Measurements from ENCODE around the gene MORN5.
A peak's percentile ranks its signal among the peaks of the same experiment; 100 is the strongest.

The MORN5 gene

GRCh38 chr9:122192914-122193525, 33.3 kb downstream of the MORN5 start:
- DNase-seq, result no peak

GRCh38 chr9:122193651-122194050, 33.9 kb downstream of the MORN5 start:
- DNase-seq, result no peak

- no peak for DNase-seq
Observed at GRCh38 chr9:122195875-122196274, 36.2 kb downstream of the MORN5 start.

DNA sequence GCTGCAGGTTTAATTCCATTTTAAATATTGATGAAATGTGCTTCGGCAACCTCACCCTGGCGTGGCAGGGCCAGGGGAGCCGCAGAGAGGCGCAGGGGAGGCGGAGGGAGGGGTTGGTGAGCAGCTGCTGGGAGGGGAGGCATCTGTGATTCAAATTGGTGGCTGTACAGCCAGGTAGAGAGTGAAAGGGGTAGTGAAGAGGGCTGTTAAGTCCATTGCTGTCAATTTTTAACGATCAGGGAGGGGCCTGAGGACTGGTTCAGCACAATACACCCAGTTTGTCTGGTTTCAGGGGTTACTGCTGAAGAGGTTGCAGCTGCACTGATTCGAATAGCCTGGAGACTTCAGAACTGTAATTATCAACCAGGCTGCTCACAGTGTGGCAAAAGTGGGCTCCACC, 37.7 kb downstream of the MORN5 start:
- peak; percentile 93 for DNase-seq

- DNase-seq, result no peak
Observed at GRCh38 chr9:122197882-122198281, 38.2 kb downstream of the MORN5 start.

- DNase-seq, result no peak
Observed at GRCh38 chr9:122200960-122201595, 41.4 kb downstream of the MORN5 start.

- DNase-seq, result no peak
Observed at GRCh38 chr9:122201641-122202040, 41.9 kb downstream of the MORN5 start.

- no peak for DNase-seq
Observed at GRCh38 chr9:122202111-122202510, 42.4 kb downstream of the MORN5 start.

DNA sequence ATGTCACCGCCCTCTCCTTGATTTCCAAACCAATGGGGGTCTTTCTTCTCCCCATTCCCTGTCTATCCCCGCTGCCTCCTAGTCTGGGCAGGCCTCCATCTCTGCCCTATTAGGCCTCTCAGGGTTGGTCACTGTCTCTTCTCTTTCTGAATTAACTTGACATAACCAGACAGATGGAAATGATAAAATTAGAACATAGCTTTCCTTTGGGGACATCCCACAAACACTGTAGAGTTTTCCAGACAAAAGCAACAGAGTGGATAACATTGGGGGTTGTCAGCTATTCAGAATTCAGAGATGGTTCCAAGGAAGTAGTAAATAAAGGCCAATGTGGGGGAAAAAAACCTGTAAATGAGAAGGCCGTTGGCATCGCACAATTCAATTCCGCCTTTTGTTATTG, 44.3 kb downstream of the MORN5 start:
- DNase-seq, result no peak

- DNase-seq, result no peak
Observed at GRCh38 chr9:122204491-122204890, 44.8 kb downstream of the MORN5 start.

- no peak for DNase-seq
Observed at GRCh38 chr9:122205176-122205575, 45.5 kb downstream of the MORN5 start.

GRCh38 chr9:122206118-122207046, 46.7 kb downstream of the MORN5 start:
- DNase-seq, result no peak

DNA sequence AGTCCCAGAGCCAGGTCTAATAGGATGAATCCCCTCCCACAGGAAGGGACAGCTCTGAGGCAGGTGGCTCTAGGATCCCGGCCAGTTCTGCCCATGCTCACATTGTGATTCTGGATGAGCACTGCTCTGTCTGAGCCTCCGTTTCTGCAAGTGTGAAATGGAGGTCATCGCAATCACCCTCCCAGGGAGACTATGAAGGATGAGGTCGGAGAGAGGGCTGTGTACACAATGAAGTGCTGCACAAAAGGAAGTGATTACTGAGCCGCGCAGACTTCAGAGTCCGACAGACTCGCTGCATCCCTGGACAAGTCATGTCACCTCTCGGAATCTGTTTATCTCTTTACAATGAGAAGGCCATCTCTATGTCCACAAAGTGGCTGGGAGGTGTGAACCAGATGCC, 47.4 kb downstream of the MORN5 start:
- no peak for DNase-seq

DNA sequence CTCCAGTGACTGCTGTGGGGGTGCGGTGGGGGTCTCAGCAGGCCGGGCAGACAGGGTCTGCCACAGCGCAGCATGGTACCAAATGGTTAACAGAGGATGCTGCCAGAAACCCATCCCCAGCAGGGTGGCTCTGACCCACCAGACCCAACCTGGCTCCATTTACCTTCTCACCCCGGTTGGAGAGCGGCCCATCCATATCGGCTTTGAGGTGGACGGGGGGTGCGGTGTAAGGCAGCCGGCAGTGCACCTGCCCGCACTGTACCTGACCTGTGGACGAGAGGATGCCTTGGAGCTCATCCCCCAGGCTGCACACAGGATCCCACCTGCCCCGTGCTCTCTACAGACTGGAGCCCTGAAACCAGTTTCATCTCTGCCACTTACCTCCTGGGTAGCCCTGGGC, 49.7 kb downstream of the MORN5 start:
- DNase-seq, result no peak

GRCh38 chr9:122212473-122213004, 52.8 kb downstream of the MORN5 start:
- DNase-seq, result no peak

- DNase-seq, result no peak
Observed at GRCh38 chr9:122213102-122213588, 53.4 kb downstream of the MORN5 start.

DNA sequence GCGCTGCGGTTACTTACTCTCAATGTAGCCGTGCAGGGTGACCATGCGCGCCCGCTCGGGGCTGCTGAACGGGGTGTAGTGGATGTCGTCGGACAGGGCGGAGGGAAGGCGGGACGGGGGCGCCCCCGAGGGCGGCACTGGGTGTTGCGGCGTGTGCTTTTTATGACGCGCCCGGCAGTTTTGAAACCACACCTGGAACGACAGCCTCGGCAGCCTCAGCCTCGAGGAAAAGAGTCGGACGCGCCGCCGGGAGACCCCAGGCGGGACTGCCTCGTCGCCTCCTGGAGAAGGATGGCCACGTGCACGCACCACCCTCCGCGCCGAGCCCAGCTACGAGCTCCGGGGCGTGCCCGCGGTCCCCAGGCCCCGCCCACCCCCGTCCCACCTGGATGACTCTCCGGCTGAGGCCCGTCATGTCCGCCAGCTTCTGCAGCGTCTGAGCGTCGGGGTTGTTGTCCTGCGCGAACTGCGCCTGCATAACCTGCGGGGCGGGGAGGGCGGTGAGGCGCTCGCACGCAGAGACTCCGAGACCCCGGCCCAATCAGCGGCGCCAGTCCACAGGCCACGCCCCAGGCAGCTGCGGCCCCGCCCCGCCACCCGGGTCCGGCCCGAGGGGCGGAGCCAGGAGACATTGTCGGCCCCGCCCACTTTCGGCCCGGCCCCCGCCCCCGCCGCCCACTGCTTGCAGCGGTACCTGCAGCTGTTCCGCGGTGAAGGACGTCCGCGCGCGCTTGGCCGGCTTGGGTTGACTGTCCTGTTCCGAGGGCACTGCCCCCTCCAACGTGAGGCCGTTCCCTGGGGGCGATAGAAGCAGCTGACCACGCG, 54.1 kb downstream of the MORN5 start:
- DNase-seq, result peak; percentile 43

DNA sequence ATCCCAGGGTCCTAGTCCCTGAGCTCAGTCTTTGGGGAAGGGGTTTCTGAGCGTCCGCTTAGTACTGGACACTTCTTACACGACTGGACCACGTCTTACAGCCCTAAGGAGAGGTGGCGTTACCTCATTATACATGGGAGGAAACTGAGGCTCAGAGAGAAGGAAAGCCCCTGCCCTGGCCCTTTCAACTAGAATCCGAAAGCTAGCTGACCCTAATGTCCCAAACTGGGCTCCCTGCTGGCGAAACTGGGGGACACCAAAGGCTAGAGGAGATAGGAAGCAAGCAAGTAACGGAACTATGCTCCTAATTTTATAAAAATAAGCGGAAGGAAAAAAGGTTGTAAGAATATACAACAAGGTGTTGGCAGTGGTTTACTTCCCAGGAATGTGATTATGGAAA, 54.8 kb downstream of the MORN5 start:
- DNase-seq, result no peak

GRCh38 chr9:122215663-122216062, 56.0 kb downstream of the MORN5 start:
- DNase-seq, result no peak

DNA sequence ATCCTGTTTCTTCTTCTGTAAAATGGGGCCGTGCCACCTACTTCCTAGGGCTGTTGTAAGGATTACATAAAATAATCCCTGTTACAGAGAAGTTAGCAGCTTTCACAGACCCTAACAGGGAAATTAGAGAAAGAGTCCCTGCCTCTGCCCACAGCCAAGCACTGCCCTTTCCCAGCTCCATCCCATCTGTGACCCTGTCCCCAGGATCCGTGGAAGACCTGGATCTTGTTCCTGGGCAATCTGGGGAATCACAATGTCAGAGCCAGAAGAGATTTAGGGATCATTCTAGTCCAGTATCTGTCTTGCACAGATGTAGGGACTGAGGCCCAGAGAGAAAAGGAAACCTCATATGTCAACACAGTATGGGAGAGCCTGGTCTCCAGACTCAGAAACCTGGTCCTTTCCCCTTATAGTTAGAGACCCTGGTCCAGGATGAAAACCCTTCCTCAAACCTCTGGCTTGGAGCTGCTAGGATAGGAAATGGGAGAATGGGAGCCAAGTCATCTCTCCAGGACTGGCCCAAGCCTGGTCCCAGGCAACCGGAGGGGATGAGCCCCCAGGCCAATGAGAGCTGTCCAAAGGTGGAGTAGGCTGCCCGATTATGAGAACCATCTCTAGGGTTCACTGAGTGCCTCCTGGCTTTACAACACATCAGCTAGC, 56.6 kb downstream of the MORN5 start:
- DNase-seq, result no peak

DNA sequence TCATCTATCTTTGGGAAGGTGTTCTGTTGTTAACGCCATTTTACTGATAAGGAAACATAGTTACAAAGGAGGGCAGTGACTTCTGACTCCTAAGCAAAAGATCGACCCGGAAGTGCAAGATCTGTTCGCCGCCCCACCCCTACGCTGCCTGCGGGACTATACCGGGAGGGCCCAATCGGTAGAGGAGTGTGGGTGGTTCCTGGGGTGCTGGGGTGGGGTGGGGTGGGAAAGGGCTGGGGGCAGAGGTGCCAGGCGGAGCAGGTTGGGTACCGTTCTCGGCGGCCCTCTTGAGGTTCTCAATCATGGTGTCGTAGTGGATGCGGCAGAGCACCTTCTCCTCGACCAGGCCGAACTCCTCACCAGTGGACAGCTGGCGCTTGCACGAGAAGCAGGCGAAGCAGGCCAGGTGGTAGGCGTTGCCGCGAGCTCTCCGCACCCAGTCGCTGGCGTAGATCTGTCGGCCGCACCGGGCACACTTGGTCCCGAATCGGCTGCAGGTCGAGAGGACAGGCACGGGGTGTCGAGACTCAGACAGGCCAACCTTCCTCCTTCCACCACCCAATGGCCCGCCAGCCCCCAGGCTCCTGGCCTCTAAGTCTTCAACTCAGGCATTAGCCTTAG, 57.2 kb downstream of the MORN5 start:
- no peak for DNase-seq

- DNase-seq, result no peak
Observed at GRCh38 chr9:122217640-122218039, 57.9 kb downstream of the MORN5 start.

All from NCI-H187 treated with DMSO at 0.1 percent for 48 hours (cell line).